Measurements from ENCODE around the gene EPHB3. TPM values are rescaled to one million over a fixed set of nuclear protein-coding genes. Genes with fewer than 3 reads are reported as not detected.

EPHB3 gene
- total RNA-seq, result 7.8 TPM
- long read RNA-seq, full-length matches to known transcripts, result 10 of 18 reads
- long read RNA-seq, partial matches to known transcripts, result 6 of 18 reads
- long read RNA-seq, other reads (novel, unspliced or antisense), result 2 of 18 reads

GRCh38 chr3:184561061-184561912, at the start of gene EPHB3:
TSS of gene EPHB3 (plus strand) at chr3:184561785. CDS start at chr3:184562236, 451 bp downstream.
- Histone ChIP-seq H3K27me3 (no peaks in the 10 kb centered on the region), H3K36me3 (no peaks in the 10 kb centered on the region), H3K9me3 (no peaks in the 10 kb centered on the region), H3K27ac (peak within 1 kb of the TSS; percentile 82), H3K4me3 (peak within 1 kb of the TSS; percentile 67), H3K4me1 (peaks cover 41% of the 10 kb centered on the region)
- peak; percentile 99 for DNase-seq
- ATAC-seq, result peak; percentile 92
- intact Hi-C loops (cut with DNase I), result no loop called here
- TF ChIP-seq CTCF (IDR thresholded peaks at IDR 0.05), result peak; percentile 99

- peaks cover 5% of the 10 kb centered on the region for H3K4me1 ChIP-seq
- H3K9me3 ChIP-seq, result no peaks in the 10 kb centered on the region
- H3K27ac ChIP-seq, result no peak overlapping the region
- H3K4me3 ChIP-seq, result no peak overlapping the region
- H3K36me3 ChIP-seq, result no peaks in the 10 kb centered on the region
- no peak for TF ChIP-seq CTCF (IDR thresholded peaks at IDR 0.05)
- intact Hi-C loops (cut with DNase I), result loop anchor here (10.0 kb wide), 1 partner anchor 138 kb away; the partner anchor contains the start of gene THPO
- ATAC-seq (no peak), DNase-seq (no peak)
- peaks cover 42% of the 10 kb centered on the region for H3K27me3 ChIP-seq
Measured at GRCh38 chr3:184512621-184513020, 49.0 kb upstream of the EPHB3 start.

- TF ChIP-seq CTCF (IDR thresholded peaks at IDR 0.05), result peak; percentile 88
- Histone ChIP-seq H3K9me3 (no peaks in the 10 kb centered on the region), H3K4me1 (peaks cover 5% of the 10 kb centered on the region), H3K27me3 (peaks cover 44% of the 10 kb centered on the region), H3K4me3 (peak overlapping the region; percentile 46), H3K36me3 (no peaks in the 10 kb centered on the region), H3K27ac (no peak overlapping the region)
- intact Hi-C loops (cut with DNase I), result loop anchor here (10.0 kb wide), 1 partner anchor 139 kb away; the partner anchor contains the start of gene THPO
- peak; percentile 90 for DNase-seq
- ATAC-seq, result peak; percentile 98
Measured at GRCh38 chr3:184513276-184514170, 48.1 kb upstream of the EPHB3 start.

GRCh38 chr3:184514171-184514490, 47.5 kb upstream of the EPHB3 start:
- no peaks in the 10 kb centered on the region for H3K36me3 ChIP-seq
- no peak overlapping the region for H3K27ac ChIP-seq
- peaks cover 41% of the 10 kb centered on the region for H3K27me3 ChIP-seq
- peak overlapping the region; percentile 46 for H3K4me3 ChIP-seq
- no peaks in the 10 kb centered on the region for H3K9me3 ChIP-seq
- H3K4me1 ChIP-seq, result peaks cover 5% of the 10 kb centered on the region
- ATAC-seq, result no peak
- intact Hi-C loops (cut with DNase I), result loop anchor here (10.0 kb wide), 1 partner anchor 139 kb away; the partner anchor contains the start of gene THPO
- no peak for TF ChIP-seq CTCF (IDR thresholded peaks at IDR 0.05)
- no peak for DNase-seq

DNA sequence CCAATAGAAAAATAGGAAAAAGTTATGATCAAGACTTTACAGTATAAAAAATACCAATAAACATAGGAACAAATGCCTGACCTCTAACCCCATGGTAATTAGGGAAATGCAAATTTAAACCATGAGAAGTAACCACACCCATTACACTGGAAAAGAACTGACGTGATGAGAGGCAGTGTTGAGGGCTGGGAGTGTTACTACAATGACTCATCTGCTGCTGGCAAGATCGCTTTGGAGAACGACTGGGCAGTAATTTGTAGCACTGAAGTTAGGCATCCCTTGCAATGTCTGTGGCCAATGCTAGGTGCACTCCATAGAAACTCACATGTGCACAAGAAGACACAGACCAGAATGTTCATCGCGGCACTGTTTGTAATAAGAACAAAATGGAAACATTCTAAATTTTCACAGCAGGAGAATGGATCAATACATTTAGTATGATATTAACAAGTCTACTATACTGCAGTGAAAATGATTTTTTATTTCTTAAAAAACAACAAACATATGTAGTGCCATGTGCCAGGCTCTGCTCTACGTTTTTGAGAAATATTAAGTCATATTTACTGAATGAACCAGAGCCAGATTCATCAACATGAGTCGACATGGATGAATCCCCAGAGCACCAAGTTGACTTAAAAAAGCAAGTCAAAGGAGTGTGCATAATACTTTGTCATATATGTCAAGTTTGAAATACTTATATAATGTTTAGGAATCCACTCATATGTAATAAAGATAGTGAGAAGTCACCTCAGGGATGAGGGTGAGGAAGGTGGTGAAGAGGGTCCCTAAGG, 37.6 kb upstream of the EPHB3 start:
- no peaks in the 10 kb centered on the region for H3K36me3 ChIP-seq
- H3K27ac ChIP-seq, result no peak overlapping the region
- H3K4me3 ChIP-seq, result no peak overlapping the region
- peak; percentile 74 for ATAC-seq
- no peak for TF ChIP-seq CTCF (IDR thresholded peaks at IDR 0.05)
- intact Hi-C loops (cut with DNase I), result no loop called here
- H3K9me3 ChIP-seq, result no peaks in the 10 kb centered on the region
- no peak for DNase-seq
- H3K4me1 ChIP-seq, result peaks cover 11% of the 10 kb centered on the region
- H3K27me3 ChIP-seq, result peaks cover 57% of the 10 kb centered on the region
